ENCODE measurements around the gene LSS.

- TF ChIP-seq CTCF (conservative IDR thresholded peaks at IDR 0.05; ENCODE audit: low read depth, low read length) (no peak), EZH2phosphoT487 (IDR thresholded peaks at IDR 0.05; ENCODE audit: borderline replicate concordance, low read length) (no peak)
Measured at GRCh38 chr21:46146856-46147255, 81.7 kb downstream of the LSS start.
